Thyroid gland (tissue), 4 donors: ENCODE results near the gene GARNL3.

Experiments used
- POLR2A ChIP-seq, 2 donors: fragments of 450-650 bp; IDR thresholded peaks; one replicate each; pipeline ENCODE4 v1.6.1; 2017; ENCODE audit warnings: antibody characterized with exemption in 2 of 2, mild to moderate bottlenecking in 2 of 2, moderate library complexity in 1 of 2
- TF ChIP-seq, protein P1 (sequence below), 6 experiments: fragments of 200-600 bp in 3 of 6; fragments of 450-650 bp in 3 of 6; sonication (generic) in 3 of 6; IDR thresholded peaks; one replicate each; pipeline ENCODE4 v1.5.1; 2016 to 2019; ENCODE audit warnings: antibody characterized with exemption in 6 of 6, mild to moderate bottlenecking in 2 of 6, inconsistent platforms in 1 of 6, moderate library complexity in 1 of 6

DNA sequence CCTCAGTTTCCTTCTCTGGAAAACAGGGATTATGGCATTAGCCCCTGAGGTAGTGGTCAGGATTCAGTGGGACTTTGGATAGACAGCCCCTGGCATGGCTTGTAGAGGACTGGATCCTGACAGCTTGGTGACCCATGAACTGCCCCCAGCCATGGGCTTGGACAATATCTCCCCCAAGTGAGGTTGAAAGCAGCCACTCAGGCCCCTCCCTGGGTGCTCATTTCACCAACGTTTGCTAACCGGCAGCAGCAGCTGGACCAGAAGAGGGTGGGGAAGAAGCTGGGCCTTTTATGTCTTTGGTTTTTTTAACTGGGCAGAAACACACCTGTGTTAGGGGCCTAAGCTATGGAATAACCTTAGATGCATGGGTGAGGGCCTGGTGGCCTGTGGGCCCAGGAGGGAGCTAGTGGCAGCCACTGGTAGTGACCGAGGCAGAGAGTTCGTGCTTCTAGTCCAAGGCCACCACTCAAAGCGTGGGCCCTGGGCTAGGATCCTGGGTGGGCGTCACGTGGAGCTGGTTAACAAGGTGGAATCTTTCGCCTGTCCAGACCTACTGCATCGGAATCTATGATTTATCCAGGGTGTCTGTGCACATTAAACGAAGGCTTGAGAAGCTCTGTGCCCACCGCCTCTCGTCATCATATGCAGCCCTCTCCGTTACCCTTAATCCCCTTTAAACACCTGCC, 134.3 kb downstream of the GARNL3 start:
- TF ChIP-seq, protein P1, sequence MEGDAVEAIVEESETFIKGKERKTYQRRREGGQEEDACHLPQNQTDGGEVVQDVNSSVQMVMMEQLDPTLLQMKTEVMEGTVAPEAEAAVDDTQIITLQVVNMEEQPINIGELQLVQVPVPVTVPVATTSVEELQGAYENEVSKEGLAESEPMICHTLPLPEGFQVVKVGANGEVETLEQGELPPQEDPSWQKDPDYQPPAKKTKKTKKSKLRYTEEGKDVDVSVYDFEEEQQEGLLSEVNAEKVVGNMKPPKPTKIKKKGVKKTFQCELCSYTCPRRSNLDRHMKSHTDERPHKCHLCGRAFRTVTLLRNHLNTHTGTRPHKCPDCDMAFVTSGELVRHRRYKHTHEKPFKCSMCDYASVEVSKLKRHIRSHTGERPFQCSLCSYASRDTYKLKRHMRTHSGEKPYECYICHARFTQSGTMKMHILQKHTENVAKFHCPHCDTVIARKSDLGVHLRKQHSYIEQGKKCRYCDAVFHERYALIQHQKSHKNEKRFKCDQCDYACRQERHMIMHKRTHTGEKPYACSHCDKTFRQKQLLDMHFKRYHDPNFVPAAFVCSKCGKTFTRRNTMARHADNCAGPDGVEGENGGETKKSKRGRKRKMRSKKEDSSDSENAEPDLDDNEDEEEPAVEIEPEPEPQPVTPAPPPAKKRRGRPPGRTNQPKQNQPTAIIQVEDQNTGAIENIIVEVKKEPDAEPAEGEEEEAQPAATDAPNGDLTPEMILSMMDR (IDR thresholded peaks at IDR 0.05) = no peak
- no peak for TF ChIP-seq POLR2A (IDR thresholded peaks at IDR 0.05)
